WTC11 (cell line): ENCODE data around the gene TMEM17. TPM values are rescaled to one million over a fixed set of nuclear protein-coding genes. Genes with fewer than 3 reads are reported as not detected.

Experiments
- ATAC-seq: fragments of 200-7000 bp; cut with Tn5 transposase; 2 replicates; pipeline ENCODE4 v1.10.0; 2021; ENCODE audit warnings: mild to moderate bottlenecking, moderate library complexity
- CTCF ChIA-PET: fragments of 300-600 bp; sonication (Branson Sonifier 250); formaldehyde crosslinking; loops from one replicate; lab custom pipeline; 2021; ENCODE audit warnings: antibody characterized with exemption; lab: Charles Lee
- POLR2A ChIA-PET: fragments of 350-600 bp; sonication (Branson Sonifier 250); formaldehyde crosslinking; loops from one replicate; lab custom pipeline; 2021; ENCODE audit warnings: antibody characterized with exemption; lab: Charles Lee
- DNase-seq: peaks from one replicate; pipeline ENCODE4 v3.0.0; 2021; ENCODE audit warnings: low spot score
- H3K27ac Mint-ChIP-seq: 2 replicates; pipeline ENCODE4 v1.8.0; 2021; ENCODE audit warnings: mixed read lengths
- H3K27me3 Mint-ChIP-seq: 2 replicates; pipeline ENCODE4 v1.8.0; 2021; ENCODE audit warnings: low read depth, mild to moderate bottlenecking, moderate library complexity, mixed read lengths
- H3K36me3 Mint-ChIP-seq: 2 replicates; pipeline ENCODE4 v1.8.0; 2021; ENCODE audit warnings: mixed read lengths
- H3K4me1 Mint-ChIP-seq: 2 replicates; pipeline ENCODE4 v1.8.0; 2022; ENCODE audit warnings: mixed read lengths
- H3K4me3 Mint-ChIP-seq: 2 replicates; pipeline ENCODE4 v1.8.0; 2021; ENCODE audit warnings: mild to moderate bottlenecking, moderate library complexity, mixed read lengths
- H3K9me3 Mint-ChIP-seq: 2 replicates; pipeline ENCODE4 v1.8.0; 2021; ENCODE audit warnings: mixed read lengths
- EMX1 ChIP-seq: fragments of 250-450 bp; sonication (Bioruptor Pico); IDR thresholded peaks from 2 replicates; pipeline ENCODE4 v1.8.0; 2021; ENCODE audit warnings: mild to moderate bottlenecking
- ETV6 ChIP-seq: sonication (generic); formaldehyde crosslinking; IDR thresholded peaks from 2 replicates; pipeline ENCODE4 v1.8.1; 2022; ENCODE audit warnings: mild to moderate bottlenecking, missing genetic modification reagents
- FOXP4 ChIP-seq: sonication (generic); formaldehyde crosslinking; IDR thresholded peaks from 2 replicates; pipeline ENCODE4 v1.8.0; 2022; ENCODE audit warnings: mild to moderate bottlenecking, missing genetic modification reagents
- JAZF1 ChIP-seq: fragments of 250-450 bp; sonication (Bioruptor Pico); IDR thresholded peaks from 2 replicates; pipeline ENCODE4 v1.9.0; 2021; ENCODE audit warnings: moderate library complexity, mild to moderate bottlenecking, inconsistent platforms
- TEAD1 ChIP-seq: sonication (generic); formaldehyde crosslinking; IDR thresholded peaks from 2 replicates; pipeline ENCODE4 v1.8.0; 2022; ENCODE audit warnings: mild to moderate bottlenecking, missing genetic modification reagents
- TP53 ChIP-seq: sonication (generic); formaldehyde crosslinking; IDR thresholded peaks from 2 replicates; pipeline ENCODE4 v1.8.1; 2023; ENCODE audit warnings: mild to moderate bottlenecking, missing genetic modification reagents
- ZBTB21 ChIP-seq: sonication (generic); formaldehyde crosslinking; IDR thresholded peaks from 2 replicates; pipeline ENCODE4 v1.8.1; 2023; ENCODE audit warnings: mild to moderate bottlenecking, missing genetic modification reagents, borderline replicate concordance
- ZBTB43 ChIP-seq: sonication (generic); formaldehyde crosslinking; IDR thresholded peaks from 2 replicates; pipeline ENCODE4 v1.8.1; 2023; ENCODE audit warnings: mild to moderate bottlenecking, missing genetic modification reagents
- ZNF219 ChIP-seq: sonication (generic); formaldehyde crosslinking; IDR thresholded peaks from 2 replicates; pipeline ENCODE4 v1.8.0; 2023; ENCODE audit warnings: missing genetic modification reagents, mild to moderate bottlenecking, borderline replicate concordance
- ZNF416 ChIP-seq: fragments of 250-450 bp; sonication (Bioruptor Pico); IDR thresholded peaks from 2 replicates; pipeline ENCODE4 v1.9.0; 2021; ENCODE audit warnings: mild to moderate bottlenecking, inconsistent platforms
- total RNA-seq: library from RNA; stranded (reverse); gene quantifications from 3 replicates; pipeline ENCODE4 v1.2.3, GENCODE V29; 2021
- TF ChIP-seq, protein P1 (sequence below): sonication (generic); formaldehyde crosslinking; IDR thresholded peaks from 2 replicates; pipeline ENCODE4 v1.8.0; 2022; ENCODE audit warnings: mild to moderate bottlenecking, missing genetic modification reagents
- TF ChIP-seq, protein P2 (sequence below): fragments of 250-450 bp; sonication (Bioruptor Pico); IDR thresholded peaks from 2 replicates; pipeline ENCODE4 v1.9.0; 2021; ENCODE audit warnings: moderate library complexity, mild to moderate bottlenecking, inconsistent platforms, borderline replicate concordance
- TF ChIP-seq, protein P3 (sequence below): sonication (generic); formaldehyde crosslinking; IDR thresholded peaks from 2 replicates; pipeline ENCODE4 v1.8.0; 2023; ENCODE audit warnings: missing genetic modification reagents, mild to moderate bottlenecking, borderline replicate concordance
- TF ChIP-seq, protein P4 (sequence below): sonication (generic); formaldehyde crosslinking; IDR thresholded peaks from 2 replicates; pipeline ENCODE4 v1.8.1; 2023; ENCODE audit warnings: mild to moderate bottlenecking, missing genetic modification reagents, borderline replicate concordance
- TF ChIP-seq, protein P5 (sequence below): sonication (generic); formaldehyde crosslinking; conservative IDR thresholded peaks from 2 replicates; pipeline ENCODE4 v1.8.1; 2023; ENCODE audit warnings: mild to moderate bottlenecking, low read depth, missing genetic modification reagents, moderate library complexity
- TF ChIP-seq, protein P6 (sequence below): sonication (generic); formaldehyde crosslinking; conservative IDR thresholded peaks from 2 replicates; pipeline ENCODE4 v1.8.1; 2022; ENCODE audit warnings: mild to moderate bottlenecking, missing genetic modification reagents
- TF ChIP-seq, protein P7 (sequence below): sonication (generic); formaldehyde crosslinking; IDR thresholded peaks from 2 replicates; pipeline ENCODE4 v1.8.0; 2022; ENCODE audit warnings: mild to moderate bottlenecking, missing genetic modification reagents
- TF ChIP-seq, protein P8 (sequence below): sonication (generic); formaldehyde crosslinking; IDR thresholded peaks from 2 replicates; pipeline ENCODE4 v1.8.1; 2023; ENCODE audit warnings: mild to moderate bottlenecking, missing genetic modification reagents, moderate library complexity

TMEM17 gene
- total RNA-seq, 1 experiment from 2014 or later, result 1.2 TPM

DNA sequence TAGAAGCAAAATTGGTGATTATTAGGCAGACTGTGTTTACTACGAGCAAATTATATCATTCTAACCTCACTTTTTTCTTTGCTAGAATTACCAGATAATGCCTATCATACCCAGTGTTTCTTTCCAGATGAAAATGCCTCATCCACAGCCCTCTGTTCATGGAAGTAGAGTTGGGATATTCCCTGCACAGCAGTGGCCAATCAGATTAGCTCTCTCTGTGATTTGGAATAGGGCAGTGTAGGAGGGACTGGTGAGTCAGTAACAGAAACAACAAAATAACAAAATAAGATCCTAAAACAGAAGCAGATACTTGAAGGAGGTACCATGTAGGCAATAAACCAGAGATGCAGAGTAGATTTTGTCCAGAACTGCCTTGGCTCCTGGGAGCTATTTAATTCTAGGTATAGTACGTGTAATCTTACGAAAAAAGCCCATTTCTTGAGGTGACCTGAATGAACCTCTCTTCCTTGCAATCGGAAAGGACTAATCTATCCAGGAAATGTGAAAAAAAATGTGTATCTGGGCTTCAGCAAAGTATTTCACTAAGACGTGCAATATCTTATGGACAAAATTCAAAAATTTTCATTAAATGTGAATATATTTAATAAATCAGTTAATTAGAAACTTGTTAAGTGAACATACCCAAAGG is 18.4 kb upstream of the TMEM17 start:
- DNase-seq (no peak), ATAC-seq (no peak)
- ChIA-PET POLR2A (no interaction called here), CTCF (no interaction called here)
- no peak overlapping the region for H3K27ac Mint-ChIP-seq
- no peaks in the 10 kb centered on the region for H3K27me3 Mint-ChIP-seq
- H3K4me1 Mint-ChIP-seq, result peaks cover 25% of the 10 kb centered on the region
- peaks cover 31% of the 10 kb centered on the region for H3K9me3 Mint-ChIP-seq
- H3K36me3 Mint-ChIP-seq, result peaks cover 23% of the 10 kb centered on the region
- H3K4me3 Mint-ChIP-seq, result no peak overlapping the region
- TF ChIP-seq FOXP4 (CRISPR knock-in tag), result no peak
- no peak for TF ChIP-seq TP53 (CRISPR knock-in tag)
- no peak for TF ChIP-seq ZNF416 (CRISPR knock-in tag)
- no peak for TF ChIP-seq JAZF1 (CRISPR knock-in tag)
- TF ChIP-seq, protein P1, sequence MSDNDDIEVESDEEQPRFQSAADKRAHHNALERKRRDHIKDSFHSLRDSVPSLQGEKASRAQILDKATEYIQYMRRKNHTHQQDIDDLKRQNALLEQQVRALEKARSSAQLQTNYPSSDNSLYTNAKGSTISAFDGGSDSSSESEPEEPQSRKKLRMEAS (CRISPR knock-in tag), result no peak
- TF ChIP-seq ZBTB43 (CRISPR knock-in tag), result no peak
- TF ChIP-seq, protein P2, sequence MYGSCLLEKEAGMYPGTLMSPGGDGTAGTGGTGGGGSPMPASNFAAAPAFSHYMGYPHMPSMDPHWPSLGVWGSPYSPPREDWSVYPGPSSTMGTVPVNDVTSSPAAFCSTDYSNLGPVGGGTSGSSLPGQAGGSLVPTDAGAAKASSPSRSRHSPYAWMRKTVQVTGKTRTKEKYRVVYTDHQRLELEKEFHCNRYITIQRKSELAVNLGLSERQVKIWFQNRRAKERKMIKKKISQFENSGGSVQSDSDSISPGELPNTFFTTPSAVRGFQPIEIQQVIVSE (CRISPR knock-in tag), result no peak
- TF ChIP-seq EMX1, result no peak
- TF ChIP-seq, protein P3, sequence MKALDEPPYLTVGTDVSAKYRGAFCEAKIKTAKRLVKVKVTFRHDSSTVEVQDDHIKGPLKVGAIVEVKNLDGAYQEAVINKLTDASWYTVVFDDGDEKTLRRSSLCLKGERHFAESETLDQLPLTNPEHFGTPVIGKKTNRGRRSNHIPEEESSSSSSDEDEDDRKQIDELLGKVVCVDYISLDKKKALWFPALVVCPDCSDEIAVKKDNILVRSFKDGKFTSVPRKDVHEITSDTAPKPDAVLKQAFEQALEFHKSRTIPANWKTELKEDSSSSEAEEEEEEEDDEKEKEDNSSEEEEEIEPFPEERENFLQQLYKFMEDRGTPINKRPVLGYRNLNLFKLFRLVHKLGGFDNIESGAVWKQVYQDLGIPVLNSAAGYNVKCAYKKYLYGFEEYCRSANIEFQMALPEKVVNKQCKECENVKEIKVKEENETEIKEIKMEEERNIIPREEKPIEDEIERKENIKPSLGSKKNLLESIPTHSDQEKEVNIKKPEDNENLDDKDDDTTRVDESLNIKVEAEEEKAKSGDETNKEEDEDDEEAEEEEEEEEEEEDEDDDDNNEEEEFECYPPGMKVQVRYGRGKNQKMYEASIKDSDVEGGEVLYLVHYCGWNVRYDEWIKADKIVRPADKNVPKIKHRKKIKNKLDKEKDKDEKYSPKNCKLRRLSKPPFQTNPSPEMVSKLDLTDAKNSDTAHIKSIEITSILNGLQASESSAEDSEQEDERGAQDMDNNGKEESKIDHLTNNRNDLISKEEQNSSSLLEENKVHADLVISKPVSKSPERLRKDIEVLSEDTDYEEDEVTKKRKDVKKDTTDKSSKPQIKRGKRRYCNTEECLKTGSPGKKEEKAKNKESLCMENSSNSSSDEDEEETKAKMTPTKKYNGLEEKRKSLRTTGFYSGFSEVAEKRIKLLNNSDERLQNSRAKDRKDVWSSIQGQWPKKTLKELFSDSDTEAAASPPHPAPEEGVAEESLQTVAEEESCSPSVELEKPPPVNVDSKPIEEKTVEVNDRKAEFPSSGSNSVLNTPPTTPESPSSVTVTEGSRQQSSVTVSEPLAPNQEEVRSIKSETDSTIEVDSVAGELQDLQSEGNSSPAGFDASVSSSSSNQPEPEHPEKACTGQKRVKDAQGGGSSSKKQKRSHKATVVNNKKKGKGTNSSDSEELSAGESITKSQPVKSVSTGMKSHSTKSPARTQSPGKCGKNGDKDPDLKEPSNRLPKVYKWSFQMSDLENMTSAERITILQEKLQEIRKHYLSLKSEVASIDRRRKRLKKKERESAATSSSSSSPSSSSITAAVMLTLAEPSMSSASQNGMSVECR, result no peak
- TF ChIP-seq, protein P4, sequence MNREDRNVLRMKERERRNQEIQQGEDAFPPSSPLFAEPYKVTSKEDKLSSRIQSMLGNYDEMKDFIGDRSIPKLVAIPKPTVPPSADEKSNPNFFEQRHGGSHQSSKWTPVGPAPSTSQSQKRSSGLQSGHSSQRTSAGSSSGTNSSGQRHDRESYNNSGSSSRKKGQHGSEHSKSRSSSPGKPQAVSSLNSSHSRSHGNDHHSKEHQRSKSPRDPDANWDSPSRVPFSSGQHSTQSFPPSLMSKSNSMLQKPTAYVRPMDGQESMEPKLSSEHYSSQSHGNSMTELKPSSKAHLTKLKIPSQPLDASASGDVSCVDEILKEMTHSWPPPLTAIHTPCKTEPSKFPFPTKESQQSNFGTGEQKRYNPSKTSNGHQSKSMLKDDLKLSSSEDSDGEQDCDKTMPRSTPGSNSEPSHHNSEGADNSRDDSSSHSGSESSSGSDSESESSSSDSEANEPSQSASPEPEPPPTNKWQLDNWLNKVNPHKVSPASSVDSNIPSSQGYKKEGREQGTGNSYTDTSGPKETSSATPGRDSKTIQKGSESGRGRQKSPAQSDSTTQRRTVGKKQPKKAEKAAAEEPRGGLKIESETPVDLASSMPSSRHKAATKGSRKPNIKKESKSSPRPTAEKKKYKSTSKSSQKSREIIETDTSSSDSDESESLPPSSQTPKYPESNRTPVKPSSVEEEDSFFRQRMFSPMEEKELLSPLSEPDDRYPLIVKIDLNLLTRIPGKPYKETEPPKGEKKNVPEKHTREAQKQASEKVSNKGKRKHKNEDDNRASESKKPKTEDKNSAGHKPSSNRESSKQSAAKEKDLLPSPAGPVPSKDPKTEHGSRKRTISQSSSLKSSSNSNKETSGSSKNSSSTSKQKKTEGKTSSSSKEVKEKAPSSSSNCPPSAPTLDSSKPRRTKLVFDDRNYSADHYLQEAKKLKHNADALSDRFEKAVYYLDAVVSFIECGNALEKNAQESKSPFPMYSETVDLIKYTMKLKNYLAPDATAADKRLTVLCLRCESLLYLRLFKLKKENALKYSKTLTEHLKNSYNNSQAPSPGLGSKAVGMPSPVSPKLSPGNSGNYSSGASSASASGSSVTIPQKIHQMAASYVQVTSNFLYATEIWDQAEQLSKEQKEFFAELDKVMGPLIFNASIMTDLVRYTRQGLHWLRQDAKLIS (CRISPR knock-in tag), result no peak
- TF ChIP-seq TEAD1 (CRISPR knock-in tag), result no peak
- TF ChIP-seq, protein P5, sequence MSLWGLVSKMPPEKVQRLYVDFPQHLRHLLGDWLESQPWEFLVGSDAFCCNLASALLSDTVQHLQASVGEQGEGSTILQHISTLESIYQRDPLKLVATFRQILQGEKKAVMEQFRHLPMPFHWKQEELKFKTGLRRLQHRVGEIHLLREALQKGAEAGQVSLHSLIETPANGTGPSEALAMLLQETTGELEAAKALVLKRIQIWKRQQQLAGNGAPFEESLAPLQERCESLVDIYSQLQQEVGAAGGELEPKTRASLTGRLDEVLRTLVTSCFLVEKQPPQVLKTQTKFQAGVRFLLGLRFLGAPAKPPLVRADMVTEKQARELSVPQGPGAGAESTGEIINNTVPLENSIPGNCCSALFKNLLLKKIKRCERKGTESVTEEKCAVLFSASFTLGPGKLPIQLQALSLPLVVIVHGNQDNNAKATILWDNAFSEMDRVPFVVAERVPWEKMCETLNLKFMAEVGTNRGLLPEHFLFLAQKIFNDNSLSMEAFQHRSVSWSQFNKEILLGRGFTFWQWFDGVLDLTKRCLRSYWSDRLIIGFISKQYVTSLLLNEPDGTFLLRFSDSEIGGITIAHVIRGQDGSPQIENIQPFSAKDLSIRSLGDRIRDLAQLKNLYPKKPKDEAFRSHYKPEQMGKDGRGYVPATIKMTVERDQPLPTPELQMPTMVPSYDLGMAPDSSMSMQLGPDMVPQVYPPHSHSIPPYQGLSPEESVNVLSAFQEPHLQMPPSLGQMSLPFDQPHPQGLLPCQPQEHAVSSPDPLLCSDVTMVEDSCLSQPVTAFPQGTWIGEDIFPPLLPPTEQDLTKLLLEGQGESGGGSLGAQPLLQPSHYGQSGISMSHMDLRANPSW (CRISPR knock-in tag), result no peak
- TF ChIP-seq ZBTB21 (CRISPR knock-in tag), result no peak
- TF ChIP-seq, protein P6, sequence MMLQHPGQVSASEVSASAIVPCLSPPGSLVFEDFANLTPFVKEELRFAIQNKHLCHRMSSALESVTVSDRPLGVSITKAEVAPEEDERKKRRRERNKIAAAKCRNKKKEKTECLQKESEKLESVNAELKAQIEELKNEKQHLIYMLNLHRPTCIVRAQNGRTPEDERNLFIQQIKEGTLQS (CRISPR knock-in tag), result no peak
- TF ChIP-seq, protein P7, sequence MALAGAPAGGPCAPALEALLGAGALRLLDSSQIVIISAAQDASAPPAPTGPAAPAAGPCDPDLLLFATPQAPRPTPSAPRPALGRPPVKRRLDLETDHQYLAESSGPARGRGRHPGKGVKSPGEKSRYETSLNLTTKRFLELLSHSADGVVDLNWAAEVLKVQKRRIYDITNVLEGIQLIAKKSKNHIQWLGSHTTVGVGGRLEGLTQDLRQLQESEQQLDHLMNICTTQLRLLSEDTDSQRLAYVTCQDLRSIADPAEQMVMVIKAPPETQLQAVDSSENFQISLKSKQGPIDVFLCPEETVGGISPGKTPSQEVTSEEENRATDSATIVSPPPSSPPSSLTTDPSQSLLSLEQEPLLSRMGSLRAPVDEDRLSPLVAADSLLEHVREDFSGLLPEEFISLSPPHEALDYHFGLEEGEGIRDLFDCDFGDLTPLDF (CRISPR knock-in tag), result no peak
- TF ChIP-seq, protein P8, sequence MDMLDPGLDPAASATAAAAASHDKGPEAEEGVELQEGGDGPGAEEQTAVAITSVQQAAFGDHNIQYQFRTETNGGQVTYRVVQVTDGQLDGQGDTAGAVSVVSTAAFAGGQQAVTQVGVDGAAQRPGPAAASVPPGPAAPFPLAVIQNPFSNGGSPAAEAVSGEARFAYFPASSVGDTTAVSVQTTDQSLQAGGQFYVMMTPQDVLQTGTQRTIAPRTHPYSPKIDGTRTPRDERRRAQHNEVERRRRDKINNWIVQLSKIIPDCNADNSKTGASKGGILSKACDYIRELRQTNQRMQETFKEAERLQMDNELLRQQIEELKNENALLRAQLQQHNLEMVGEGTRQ (CRISPR knock-in tag), result no peak
- TF ChIP-seq ZNF219, result no peak
- TF ChIP-seq ETV6 (CRISPR knock-in tag), result no peak
